SK-N-SH (cell line): ENCODE data around the gene LHPP. TPM values are rescaled to one million over a fixed set of nuclear protein-coding genes. Genes with fewer than 3 reads are reported as not detected.

ENCODE experiments used
- CTCF ChIA-PET: fragments of 300-600, 350-600 bp; formaldehyde crosslinking; extraction: SDS; loops from one replicate; lab custom pipeline; 2021; lab: Yijun Ruan, JAX
- POLR2A ChIA-PET: fragments of 350-600 bp; sonication (Branson Sonifier 250); formaldehyde crosslinking; extraction: SDS; loops from one replicate; lab custom pipeline; 2020; ENCODE audit warnings: antibody characterized with exemption, inconsistent platforms; lab: Yijun Ruan, JAX
- DNase-seq: peaks from one replicate; pipeline ENCODE4 v3.0.0; 2012
- H2AFZ ChIP-seq: fragments of 200-600 bp; sonication (generic); 2 replicates; pipeline ENCODE4 v1.8.1; 2016; ENCODE audit warnings: antibody characterized with exemption, mild to moderate bottlenecking, low read depth
- H3F3A ChIP-seq: fragments of 200-600 bp; sonication (generic); replicated peaks from 2 replicates; pipeline ENCODE3; 2016; ENCODE audit warnings: antibody characterized with exemption, mild to moderate bottlenecking; ENCODE audit not compliant: insufficient read depth
- H3K27ac ChIP-seq, 2 experiments: fragments of 200-500 bp in 1 of 2; fragments of 200-600 bp in 1 of 2; sonication (Bioruptor generic) in 1 of 2; sonication (generic), shearing (Covaris generic) in 1 of 2; 2 replicates each; pipeline versions ENCODE4 v1.5.1 to v1.6.1; 2014 to 2016; ENCODE audit warnings: low read depth in 2 of 2, inconsistent platforms in 1 of 2, low read length in 1 of 2, mild to moderate bottlenecking in 1 of 2, mixed read lengths in 1 of 2
- H3K27me3 ChIP-seq: fragments of 200-600 bp; sonication (generic), shearing (Covaris generic); 2 replicates; pipeline ENCODE4 v1.6.1; 2016; ENCODE audit warnings: mixed run types; ENCODE audit not compliant: insufficient read depth
- H3K36me3 ChIP-seq, 2 experiments: fragments of 200-500 bp in 1 of 2; fragments of 200-600 bp in 1 of 2; sonication (Bioruptor generic) in 1 of 2; sonication (generic) in 1 of 2; replicated peaks in 1 of 2; 2 replicates each; pipeline versions ENCODE3 to v1.5.1; 2014 to 2016; ENCODE audit warnings: low read length in 1 of 2, mild to moderate bottlenecking in 1 of 2; ENCODE audit not compliant: insufficient read depth in 2 of 2, control insufficient read depth in 1 of 2
- H3K4me1 ChIP-seq, 2 experiments: fragments of 200-500 bp in 1 of 2; fragments of 200-600 bp in 1 of 2; sonication (Bioruptor generic) in 1 of 2; sonication (generic), shearing (Covaris generic) in 1 of 2; 2 replicates each; pipeline versions ENCODE4 v1.5.1 to v1.6.1; 2014 to 2016; ENCODE audit warnings: low read depth in 1 of 2, low read length in 1 of 2, mixed run types in 1 of 2; ENCODE audit not compliant: insufficient read depth in 2 of 2, control insufficient read depth in 1 of 2
- H3K4me2 ChIP-seq: fragments of 200-600 bp; sonication (generic), shearing (Covaris generic); 2 replicates; pipeline ENCODE4 v1.6.1; 2017; ENCODE audit warnings: mixed run types
- H3K4me3 ChIP-seq, 2 experiments: fragments of 200-500 bp in 1 of 2; fragments of 200-600 bp in 1 of 2; sonication (Bioruptor generic) in 1 of 2; sonication (generic), shearing (Covaris generic) in 1 of 2; 2 replicates each; pipeline versions ENCODE4 v1.5.1 to v1.8.1; 2014 to 2016; ENCODE audit warnings: low read depth in 2 of 2, inconsistent platforms in 1 of 2, low read length in 1 of 2, mild to moderate bottlenecking in 1 of 2, mixed read lengths in 1 of 2, moderate library complexity in 1 of 2
- H3K79me2 ChIP-seq: fragments of 200-600 bp; sonication (generic); 2 replicates; pipeline ENCODE4 v1.8.1; 2017; ENCODE audit warnings: mild to moderate bottlenecking; ENCODE audit not compliant: insufficient read depth
- H3K9ac ChIP-seq: fragments of 200-600 bp; sonication (generic); 2 replicates; pipeline ENCODE4 v1.6.1; 2017; ENCODE audit warnings: mixed run types
- H3K9me2 ChIP-seq: fragments of 200-600 bp; sonication (generic); 2 replicates; pipeline ENCODE4 v1.6.1; 2017; ENCODE audit warnings: mixed run types
- H3K9me3 ChIP-seq: fragments of 200-600 bp; sonication (generic); 2 replicates; pipeline ENCODE4 v1.6.1; 2017; ENCODE audit warnings: mixed run types, mild to moderate bottlenecking, moderate library complexity
- H4K20me1 ChIP-seq: fragments of 200-600 bp; sonication (generic); 2 replicates; pipeline ENCODE4 v1.6.1; 2017; ENCODE audit warnings: mild to moderate bottlenecking, mixed run types; ENCODE audit not compliant: insufficient read depth
- EP300 ChIP-seq, 2 experiments: IDR thresholded peaks; 2 replicates each; pipeline versions ENCODE4 v1.4.0 to v1.6.1; 2012; ENCODE audit warnings: borderline replicate concordance in 1 of 2, low read depth in 1 of 2, low read length in 1 of 2
- FOXJ3 ChIP-seq: sonication (generic); formaldehyde crosslinking; IDR thresholded peaks from 2 replicates; pipeline ENCODE4 v1.5.1; 2020; ENCODE audit warnings: mild to moderate bottlenecking, missing genetic modification reagents
- GABPA ChIP-seq: IDR thresholded peaks from 2 replicates; pipeline ENCODE4 v1.4.0; 2012; ENCODE audit warnings: low read depth, mild to moderate bottlenecking
- MEF2A ChIP-seq: IDR thresholded peaks from 2 replicates; pipeline ENCODE4 v1.4.0; 2012; ENCODE audit warnings: low read depth, borderline replicate concordance
- MXI1 ChIP-seq: IDR thresholded peaks from 2 replicates; pipeline ENCODE4 v1.6.1; 2012; ENCODE audit warnings: mild to moderate bottlenecking, low read depth, low read length, improper control_type of control experiment
- NRF1 ChIP-seq: IDR thresholded peaks from 2 replicates; pipeline ENCODE4 v1.6.1; 2012; ENCODE audit warnings: low read depth, mild to moderate bottlenecking, low read length
- RFX5 ChIP-seq: IDR thresholded peaks from 2 replicates; pipeline ENCODE4 v1.6.1; 2012; ENCODE audit warnings: mild to moderate bottlenecking, improper control_type of control experiment, low read length
- SMC3 ChIP-seq: IDR thresholded peaks from 2 replicates; pipeline ENCODE4 v1.6.1; 2012; ENCODE audit warnings: low read depth, low read length, improper control_type of control experiment
- TCF12 ChIP-seq: IDR thresholded peaks from 2 replicates; pipeline ENCODE4 v1.4.0; 2012
- YY1 ChIP-seq: IDR thresholded peaks from 2 replicates; pipeline ENCODE4 v1.4.0; 2012; ENCODE audit warnings: low read depth, mild to moderate bottlenecking
- WGBS: methylation state at CpG from one replicate; pipeline ENCODE4 v1.1.6; 2017; ENCODE audit warnings: low lambda C conversion rate; 5-methylcytosine and 5-hydroxymethylcytosine counted together
- polyA plus RNA-seq, 3 experiments: library from polyadenylated mRNA; depleted of rRNA; stranded (reverse); fragments of >200 nt; gene quantifications; 2 replicates each; pipeline ENCODE4 v1.2.3, GENCODE V29; 2012
- TF ChIP-seq, protein P1 (sequence below): fragments of 200-600 bp; sonication (generic); IDR thresholded peaks from 2 replicates; pipeline ENCODE4 v1.6.1; 2017; ENCODE audit warnings: antibody characterized with exemption, mild to moderate bottlenecking, moderate library complexity
- TF ChIP-seq, protein P2 (sequence below): fragments of 150-350 bp; IDR thresholded peaks from 2 replicates; pipeline ENCODE4 v1.6.1; 2017; ENCODE audit warnings: antibody characterized with exemption, low read length, low read depth, borderline replicate concordance
- TF ChIP-seq, protein P3 (sequence below): fragments of 150-350 bp; IDR thresholded peaks from 2 replicates; pipeline ENCODE4 v1.6.1; 2016; ENCODE audit warnings: mild to moderate bottlenecking, low read depth, low read length
- TF ChIP-seq, protein P4 (sequence below): IDR thresholded peaks from 2 replicates; pipeline ENCODE4 v1.4.0; 2012; ENCODE audit warnings: low read depth
- TF ChIP-seq, protein P5 (sequence below): IDR thresholded peaks from 2 replicates; pipeline ENCODE4 v1.6.1; 2012; ENCODE audit warnings: mild to moderate bottlenecking, low read depth, low read length, moderate library complexity

Gene LHPP
- polyA plus RNA-seq, 1 of the 3 experiments (the other 2 are of a cell fraction) = 29.8 TPM

DNA sequence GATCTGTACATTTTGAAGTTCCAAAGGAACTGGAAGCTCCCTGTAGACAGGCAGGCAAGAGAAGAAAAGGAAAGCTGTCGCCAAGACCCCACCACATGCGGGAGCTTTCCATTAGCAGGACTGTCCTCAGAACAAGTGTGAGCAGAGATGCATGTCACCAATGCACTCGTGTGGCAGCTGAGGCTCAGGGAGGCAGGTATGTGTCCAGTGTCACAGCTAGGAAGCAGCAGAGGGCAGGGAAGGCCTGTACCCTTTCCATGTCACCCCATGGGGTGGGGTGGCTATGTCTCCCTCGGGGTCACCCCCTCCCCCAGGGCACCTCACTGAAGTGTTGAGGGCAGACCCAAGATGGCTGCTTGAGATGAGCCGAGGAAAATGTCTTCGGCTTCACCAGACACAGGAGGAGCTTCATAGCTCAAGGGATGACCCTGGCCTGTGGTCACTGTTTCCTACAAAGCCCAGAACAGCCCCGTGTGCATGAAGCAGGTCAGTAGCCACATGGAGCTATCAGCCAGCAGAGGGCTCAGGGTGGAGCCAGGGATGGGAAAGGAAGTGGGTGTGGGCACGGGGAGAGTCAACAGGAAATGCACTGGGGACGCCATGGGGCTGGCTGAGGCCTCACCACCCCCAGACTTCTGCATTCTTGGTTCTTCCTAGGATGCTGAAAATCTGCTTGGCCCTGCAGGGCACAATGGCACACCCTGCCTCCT is 186.0 kb downstream of the LHPP start (continued):
- TF ChIP-seq, protein P1, sequence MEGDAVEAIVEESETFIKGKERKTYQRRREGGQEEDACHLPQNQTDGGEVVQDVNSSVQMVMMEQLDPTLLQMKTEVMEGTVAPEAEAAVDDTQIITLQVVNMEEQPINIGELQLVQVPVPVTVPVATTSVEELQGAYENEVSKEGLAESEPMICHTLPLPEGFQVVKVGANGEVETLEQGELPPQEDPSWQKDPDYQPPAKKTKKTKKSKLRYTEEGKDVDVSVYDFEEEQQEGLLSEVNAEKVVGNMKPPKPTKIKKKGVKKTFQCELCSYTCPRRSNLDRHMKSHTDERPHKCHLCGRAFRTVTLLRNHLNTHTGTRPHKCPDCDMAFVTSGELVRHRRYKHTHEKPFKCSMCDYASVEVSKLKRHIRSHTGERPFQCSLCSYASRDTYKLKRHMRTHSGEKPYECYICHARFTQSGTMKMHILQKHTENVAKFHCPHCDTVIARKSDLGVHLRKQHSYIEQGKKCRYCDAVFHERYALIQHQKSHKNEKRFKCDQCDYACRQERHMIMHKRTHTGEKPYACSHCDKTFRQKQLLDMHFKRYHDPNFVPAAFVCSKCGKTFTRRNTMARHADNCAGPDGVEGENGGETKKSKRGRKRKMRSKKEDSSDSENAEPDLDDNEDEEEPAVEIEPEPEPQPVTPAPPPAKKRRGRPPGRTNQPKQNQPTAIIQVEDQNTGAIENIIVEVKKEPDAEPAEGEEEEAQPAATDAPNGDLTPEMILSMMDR = no peak
- TF ChIP-seq MEF2A (no peak), SMC3 (no peak), RFX5 (no peak), NRF1 (no peak)
- TF ChIP-seq, protein P2, sequence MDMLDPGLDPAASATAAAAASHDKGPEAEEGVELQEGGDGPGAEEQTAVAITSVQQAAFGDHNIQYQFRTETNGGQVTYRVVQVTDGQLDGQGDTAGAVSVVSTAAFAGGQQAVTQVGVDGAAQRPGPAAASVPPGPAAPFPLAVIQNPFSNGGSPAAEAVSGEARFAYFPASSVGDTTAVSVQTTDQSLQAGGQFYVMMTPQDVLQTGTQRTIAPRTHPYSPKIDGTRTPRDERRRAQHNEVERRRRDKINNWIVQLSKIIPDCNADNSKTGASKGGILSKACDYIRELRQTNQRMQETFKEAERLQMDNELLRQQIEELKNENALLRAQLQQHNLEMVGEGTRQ = no peak
- TF ChIP-seq, protein P3, sequence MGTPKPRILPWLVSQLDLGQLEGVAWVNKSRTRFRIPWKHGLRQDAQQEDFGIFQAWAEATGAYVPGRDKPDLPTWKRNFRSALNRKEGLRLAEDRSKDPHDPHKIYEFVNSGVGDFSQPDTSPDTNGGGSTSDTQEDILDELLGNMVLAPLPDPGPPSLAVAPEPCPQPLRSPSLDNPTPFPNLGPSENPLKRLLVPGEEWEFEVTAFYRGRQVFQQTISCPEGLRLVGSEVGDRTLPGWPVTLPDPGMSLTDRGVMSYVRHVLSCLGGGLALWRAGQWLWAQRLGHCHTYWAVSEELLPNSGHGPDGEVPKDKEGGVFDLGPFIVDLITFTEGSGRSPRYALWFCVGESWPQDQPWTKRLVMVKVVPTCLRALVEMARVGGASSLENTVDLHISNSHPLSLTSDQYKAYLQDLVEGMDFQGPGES = no peak
- TF ChIP-seq, protein P4, sequence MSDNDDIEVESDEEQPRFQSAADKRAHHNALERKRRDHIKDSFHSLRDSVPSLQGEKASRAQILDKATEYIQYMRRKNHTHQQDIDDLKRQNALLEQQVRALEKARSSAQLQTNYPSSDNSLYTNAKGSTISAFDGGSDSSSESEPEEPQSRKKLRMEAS = no peak

DNA sequence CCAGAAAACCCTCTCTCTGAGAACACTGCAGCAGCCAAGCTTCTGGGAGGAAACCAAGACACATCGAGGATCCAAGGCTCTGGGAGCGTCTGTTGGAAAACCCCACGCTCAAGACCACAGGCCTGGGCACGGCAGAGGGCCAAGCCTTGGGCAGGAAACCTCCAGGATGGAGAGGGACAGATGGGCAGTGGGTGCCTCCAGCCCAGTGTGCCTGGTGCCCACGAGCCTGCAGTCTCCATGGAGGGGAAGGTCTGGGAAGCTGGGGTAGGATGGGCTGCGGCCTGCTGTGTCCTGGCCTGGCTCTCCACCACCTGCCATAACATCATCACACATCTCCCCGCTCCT is 186.5 kb downstream of the LHPP start:
- CTCF ChIA-PET = interaction anchor here (0.5 to 3.6 kb wide), 14 partner anchors 16 to 924 kb away, joined by 3 to 36 read pairs (median 4); no protein-coding TSS in a partner anchor
- no peak overlapping the region for H2AFZ ChIP-seq
- 83% methylated on average over 4 of the region's 7 CpGs for WGBS

More for the DNA sequence above, 186.5 kb downstream of the LHPP start:
- Histone ChIP-seq H3K36me3 (no peaks in the 10 kb centered on the region), H3K9ac (no peak overlapping the region), H3K79me2 (peaks cover 11% of the 10 kb centered on the region; the same call in 1 of the 2 replicates), H3K27me3 (no peaks in the 10 kb centered on the region), H3K9me3 (no peaks in the 10 kb centered on the region), H3K4me1 (peaks cover 24 to 91% of the 10 kb centered on the region in 2 experiments), H3K4me2 (peak overlapping the region; percentile 53; the same call in 1 of the 2 replicates), H4K20me1 (no peaks in the 10 kb centered on the region)
- DNase-seq = no peak
- POLR2A ChIA-PET = interaction anchor here (1.7 kb wide), 1 partner anchor 23 kb away, joined by 10 read pairs; no protein-coding TSS in a partner anchor
- TF ChIP-seq MXI1 (no peak), FOXJ3 (CRISPR knock-in tag) (0 out of 2 replicates have a peak, but pooled peaks have one; percentile 8), EP300 (IDR thresholded peaks at IDR 0.05; ENCODE audit: borderline replicate concordance in 1 of 2, low read depth in 1 of 2, low read length in 1 of 2) (no peak), GABPA (no peak), YY1 (no peak), TCF12 (no peak)
- TF ChIP-seq, protein P5, sequence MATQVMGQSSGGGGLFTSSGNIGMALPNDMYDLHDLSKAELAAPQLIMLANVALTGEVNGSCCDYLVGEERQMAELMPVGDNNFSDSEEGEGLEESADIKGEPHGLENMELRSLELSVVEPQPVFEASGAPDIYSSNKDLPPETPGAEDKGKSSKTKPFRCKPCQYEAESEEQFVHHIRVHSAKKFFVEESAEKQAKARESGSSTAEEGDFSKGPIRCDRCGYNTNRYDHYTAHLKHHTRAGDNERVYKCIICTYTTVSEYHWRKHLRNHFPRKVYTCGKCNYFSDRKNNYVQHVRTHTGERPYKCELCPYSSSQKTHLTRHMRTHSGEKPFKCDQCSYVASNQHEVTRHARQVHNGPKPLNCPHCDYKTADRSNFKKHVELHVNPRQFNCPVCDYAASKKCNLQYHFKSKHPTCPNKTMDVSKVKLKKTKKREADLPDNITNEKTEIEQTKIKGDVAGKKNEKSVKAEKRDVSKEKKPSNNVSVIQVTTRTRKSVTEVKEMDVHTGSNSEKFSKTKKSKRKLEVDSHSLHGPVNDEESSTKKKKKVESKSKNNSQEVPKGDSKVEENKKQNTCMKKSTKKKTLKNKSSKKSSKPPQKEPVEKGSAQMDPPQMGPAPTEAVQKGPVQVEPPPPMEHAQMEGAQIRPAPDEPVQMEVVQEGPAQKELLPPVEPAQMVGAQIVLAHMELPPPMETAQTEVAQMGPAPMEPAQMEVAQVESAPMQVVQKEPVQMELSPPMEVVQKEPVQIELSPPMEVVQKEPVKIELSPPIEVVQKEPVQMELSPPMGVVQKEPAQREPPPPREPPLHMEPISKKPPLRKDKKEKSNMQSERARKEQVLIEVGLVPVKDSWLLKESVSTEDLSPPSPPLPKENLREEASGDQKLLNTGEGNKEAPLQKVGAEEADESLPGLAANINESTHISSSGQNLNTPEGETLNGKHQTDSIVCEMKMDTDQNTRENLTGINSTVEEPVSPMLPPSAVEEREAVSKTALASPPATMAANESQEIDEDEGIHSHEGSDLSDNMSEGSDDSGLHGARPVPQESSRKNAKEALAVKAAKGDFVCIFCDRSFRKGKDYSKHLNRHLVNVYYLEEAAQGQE = no peak
- TF ChIP-seq, all 33 proteins: peak for 1
- Histone ChIP-seq H3F3A (peaks cover 4% of the 10 kb centered on the region), H3K4me3 (no peak overlapping the region), H3K9me2 (no peaks in the 10 kb centered on the region), H3K27ac (peak overlapping the region; percentile 46 to 97; a peak in 3 of 4 replicates)
